IMR-90 (cell line): ENCODE data around the gene RHOBTB1. TPM values are rescaled to one million over a fixed set of nuclear protein-coding genes. Genes with fewer than 3 reads are reported as not detected.
A peak's percentile ranks its signal among the peaks of the same experiment; 100 is the strongest.

Experiments used
- ATAC-seq: fragments of 200-7000 bp; cut with Tn5 transposase; 2 replicates; pipeline ENCODE4 v1.9.1; 2020; ENCODE audit warnings: low read depth, mild to moderate bottlenecking, moderate library complexity
- BruUV-seq: library from RNA; stranded (reverse); fragments of 400-500 nt; replicated peaks from 2 replicates; lab custom pipeline; 2021; lab: Mats Ljungman, UMichigan
- CTCF ChIA-PET: fragments of 300-600 bp; formaldehyde crosslinking; extraction: SDS; loops from one replicate; lab custom pipeline; 2021; ENCODE audit warnings: antibody characterized with exemption; lab: Yijun Ruan, JAX
- POLR2A ChIA-PET: fragments of 300-600 bp; sonication (Branson Sonifier 250); formaldehyde crosslinking; loops from one replicate; lab custom pipeline; 2022; ENCODE audit warnings: antibody characterized with exemption; ENCODE audit not compliant: unreplicated experiment; lab: Charles Lee
- DNase-seq: peaks from one replicate; pipeline ENCODE4 v3.0.0; 2013
- H2AFZ ChIP-seq: replicated peaks from 2 replicates; pipeline ENCODE3; 2013; ENCODE audit warnings: low read length, mild to moderate bottlenecking; ENCODE audit not compliant: poor library complexity
- H2AK5ac ChIP-seq: 2 replicates; pipeline ENCODE4 v1.6.1; 2013; ENCODE audit warnings: low read depth, low read length, inconsistent platforms
- H2AK9ac ChIP-seq: replicated peaks from 2 replicates; pipeline ENCODE3; 2013; ENCODE audit warnings: mild to moderate bottlenecking, low read depth, low read length, moderate library complexity; ENCODE audit not compliant: poor library complexity
- H2BK120ac ChIP-seq: 2 replicates; pipeline ENCODE4 v1.6.1; 2013; ENCODE audit warnings: low read depth, low read length, inconsistent platforms
- H2BK15ac ChIP-seq: 3 replicates; pipeline ENCODE4 v1.6.1; 2013; ENCODE audit warnings: low read depth, low read length, inconsistent platforms
- H2BK20ac ChIP-seq: 2 replicates; pipeline ENCODE4 v1.6.1; 2013; ENCODE audit warnings: low read depth, mild to moderate bottlenecking, inconsistent platforms, low read length, moderate library complexity
- H2BK5ac ChIP-seq: 2 replicates; pipeline ENCODE4 v1.6.1; 2013; ENCODE audit warnings: mild to moderate bottlenecking, low read depth, low read length, inconsistent platforms; ENCODE audit not compliant: poor library complexity, severe bottlenecking
- H3K14ac ChIP-seq: replicated peaks from 2 replicates; pipeline ENCODE4 v1.6.1; 2013; ENCODE audit warnings: low read depth, low read length, inconsistent platforms
- H3K18ac ChIP-seq: 2 replicates; pipeline ENCODE4 v1.6.1; 2013; ENCODE audit warnings: low read depth, low read length, control low read depth
- H3K23ac ChIP-seq: 2 replicates; pipeline ENCODE4 v1.6.1; 2013; ENCODE audit warnings: low read depth, low read length, inconsistent platforms
- H3K27ac ChIP-seq: 2 replicates; pipeline ENCODE4 v1.5.1; 2013; ENCODE audit warnings: mild to moderate bottlenecking, control low read depth, low read length; ENCODE audit not compliant: insufficient read depth
- H3K27me3 ChIP-seq: 2 replicates; pipeline ENCODE4 v1.6.1; 2013; ENCODE audit warnings: low read length; ENCODE audit not compliant: control insufficient read depth, insufficient read depth
- H3K36me3 ChIP-seq: 2 replicates; pipeline ENCODE4 v1.6.1; 2013; ENCODE audit warnings: low read length, mixed read lengths; ENCODE audit not compliant: control insufficient read depth, insufficient read depth
- H3K4ac ChIP-seq: 2 replicates; pipeline ENCODE4 v1.6.1; 2013; ENCODE audit warnings: low read depth, low read length, inconsistent platforms
- H3K4me1 ChIP-seq: 2 replicates; pipeline ENCODE4 v1.6.1; 2013; ENCODE audit warnings: low read length, mixed read lengths; ENCODE audit not compliant: control insufficient read depth, insufficient read depth
- H3K4me2 ChIP-seq: 2 replicates; pipeline ENCODE4 v1.6.1; 2013; ENCODE audit warnings: low read depth, mild to moderate bottlenecking, control low read depth, low read length, moderate library complexity
- H3K4me3 ChIP-seq: 2 replicates; pipeline ENCODE4 v1.5.1; 2013; ENCODE audit warnings: low read depth, mild to moderate bottlenecking, control low read depth, low read length, moderate library complexity; ENCODE audit not compliant: insufficient read depth
- H3K56ac ChIP-seq: 2 replicates; pipeline ENCODE4 v1.6.1; 2013; ENCODE audit warnings: low read length, inconsistent platforms; ENCODE audit not compliant: insufficient read depth; ENCODE audit errors: extremely low read depth
- H3K79me1 ChIP-seq, 2 experiments: 2 replicates each; pipeline ENCODE4 v1.6.1; 2013; ENCODE audit warnings: low read length in 2 of 2, inconsistent platforms in 1 of 2, low read depth in 1 of 2
- H3K9ac ChIP-seq: 2 replicates; pipeline ENCODE4 v1.6.1; 2013; ENCODE audit warnings: low read depth, low read length, control low read depth
- H3K9me1 ChIP-seq: 2 replicates; pipeline ENCODE4 v1.6.1; 2013; ENCODE audit warnings: low read length, inconsistent platforms; ENCODE audit not compliant: insufficient read depth
- H3K9me3 ChIP-seq: 2 replicates; pipeline ENCODE4 v1.6.1; 2013; ENCODE audit warnings: low read length; ENCODE audit not compliant: control insufficient read depth, insufficient read depth
- H4K20me1 ChIP-seq: 2 replicates; pipeline ENCODE4 v1.6.1; 2013; ENCODE audit warnings: low read length, inconsistent platforms; ENCODE audit not compliant: insufficient read depth
- H4K5ac ChIP-seq: 2 replicates; pipeline ENCODE4 v1.6.1; 2013; ENCODE audit warnings: mild to moderate bottlenecking, low read depth, low read length, control low read depth
- H4K8ac ChIP-seq, 2 experiments: 2 replicates each; pipeline ENCODE4 v1.6.1; 2013; ENCODE audit warnings: low read depth in 2 of 2, low read length in 2 of 2, control low read depth in 1 of 2, inconsistent platforms in 1 of 2
- H4K91ac ChIP-seq: 2 replicates; pipeline ENCODE4 v1.6.1; 2013; ENCODE audit warnings: low read depth, low read length, inconsistent platforms; ENCODE audit not compliant: insufficient read depth
- BHLHE40 ChIP-seq: fragments of 150-350 bp; IDR thresholded peaks from 2 replicates; pipeline ENCODE4 v1.6.1; 2016; ENCODE audit warnings: mild to moderate bottlenecking, low read depth, low read length
- CEBPB ChIP-seq: IDR thresholded peaks from 2 replicates; pipeline ENCODE4 v1.6.1; 2012; ENCODE audit warnings: low read depth, low read length, improper control_type of control experiment
- FOS ChIP-seq: fragments of 150-350 bp; IDR thresholded peaks from 2 replicates; pipeline ENCODE4 v1.6.1; 2016; ENCODE audit warnings: low read depth, low read length
- MAFK ChIP-seq: IDR thresholded peaks from 2 replicates; pipeline ENCODE4 v1.6.1; 2012; ENCODE audit warnings: low read depth, low read length, improper control_type of control experiment
- NFE2L2 ChIP-seq: fragments of 150-350 bp; IDR thresholded peaks from 2 replicates; pipeline ENCODE4 v1.6.1; 2016; ENCODE audit warnings: low read depth, mild to moderate bottlenecking, low read length
- POLR2A ChIP-seq: IDR thresholded peaks from 2 replicates; pipeline ENCODE4 v1.6.1; 2012; ENCODE audit warnings: mild to moderate bottlenecking, low read depth, low read length
- WGBS, 2 experiments: methylation state at CpG; one replicate each; pipeline versions ENCODE4 v1.1.5 to v1.1.7; 2013; ENCODE audit warnings: missing lambda C conversion rate in 2 of 2; ENCODE audit not compliant: insufficient read length in 1 of 2; ENCODE audit errors: extremely low coverage in 2 of 2; 5-methylcytosine and 5-hydroxymethylcytosine counted together
- dilution Hi-C: fragments of 300-500 bp; cut with HindIII; formaldehyde crosslinking; loops from one replicate; pipeline ENCODE4 v1.14.3; 2018; ENCODE audit warnings: low sequenced_read_pairs; ENCODE audit not compliant: unreplicated experiment
- in situ Hi-C: fragments of 300-500 bp; cut with MboI; formaldehyde crosslinking; loops from 3 replicates; pipeline ENCODE4 v1.14.3; 2019; ENCODE audit warnings: low sequenced_read_pairs, inconsistent platforms, mixed read lengths
- intact Hi-C: fragments of 100-400 bp; cut with micrococcal nuclease; formaldehyde crosslinking; loops from 2 replicates; pipeline ENCODE4 v1.10.0; 2022
- polyA plus RNA-seq, 3 experiments: library from polyadenylated mRNA; depleted of rRNA; stranded (reverse); fragments of >200 nt; gene quantifications; 2 replicates each; pipeline ENCODE4 v1.2.3, GENCODE V29; 2012; ENCODE audit warnings: low replicate concordance in 1 of 3
- total RNA-seq: library from RNA; depleted of rRNA; stranded (reverse); fragments of >200 nt; gene quantifications from 2 replicates; pipeline ENCODE4 v1.2.3, GENCODE V29; 2012

RHOBTB1 gene
- total and polyA plus RNA-seq, 2 of the 4 experiments (the other 2 are of a cell fraction): 8.9 to 15.2 TPM

GRCh38 chr10:60828489-60828852 lies 115.5 kb downstream of the RHOBTB1 start:
- POLR2A ChIA-PET: no interaction called here
- Histone ChIP-seq H3K9ac (no peak overlapping the region), H3K9me1 (peaks cover 7% of the 10 kb centered on the region), H2BK20ac (peak overlapping the region; percentile 68; the same call in 1 of the 2 replicates), H3K4me2 (peak overlapping the region; percentile 66; the same call in 1 of the 2 replicates), H3K56ac (no peak overlapping the region), H3K9me3 (no peaks in the 10 kb centered on the region), H3K4me1 (peaks cover 9% of the 10 kb centered on the region), H2AFZ (no peak overlapping the region), H3K4ac (peak overlapping the region; percentile 67; the same call in 1 of the 2 replicates), H2AK9ac (no peak overlapping the region), H3K23ac (no peak overlapping the region; the same call in 1 of the 2 replicates), H3K27ac (peak overlapping the region; percentile 56), H3K27me3 (no peaks in the 10 kb centered on the region), H4K5ac (no peak overlapping the region), H3K79me1 (no peaks in the 10 kb centered on the region), H4K8ac (no peak overlapping the region), H2BK120ac (peak overlapping the region; percentile 63; the same call in 1 of the 2 replicates), H3K14ac (no peak overlapping the region), H4K91ac (no peak overlapping the region), H3K4me3 (no peak overlapping the region), H4K20me1 (peaks cover 3% of the 10 kb centered on the region; the same call in 1 of the 2 replicates), H2AK5ac (peak overlapping the region; percentile 21; the same call in 1 of the 2 replicates), H2BK15ac (no peak overlapping the region; the same call in 2 of the 3 replicates), H3K18ac (peak overlapping the region; percentile 44; the same call in 1 of the 2 replicates), H2BK5ac (peak overlapping the region; percentile 50), H3K36me3 (no peaks in the 10 kb centered on the region)
- in situ Hi-C loops: no loop called here
- DNase-seq (peak; percentile 42), ATAC-seq (peak; percentile 9)
- intact Hi-C loops: no loop called here
- WGBS, 2 experiments: no CpG with 5 or more reads among the region's 1 CpG
- TF ChIP-seq FOS (no peak), POLR2A (no peak), CEBPB (no peak), BHLHE40 (no peak), MAFK (no peak), NFE2L2 (no peak)
- dilution Hi-C loops: no loop called here
- BruUV-seq: no TSS peak
- CTCF ChIA-PET: interaction anchor here (1.0 kb wide), 1 partner anchor 18 kb away, joined by 3 read pairs; no protein-coding TSS in a partner anchor
